Coronary artery (tissue), 2 donors: ENCODE data around the gene RHBDD1.
A peak's percentile ranks its signal among the peaks of the same experiment; 100 is the strongest.

Experiments used
- DNase-seq: peaks from one replicate; pipeline ENCODE4 v3.0.0-alpha.2; 2017; ENCODE audit warnings: low spot score
- H3K27ac ChIP-seq, 2 donors: fragments of 200-600 bp; sonication (generic); one replicate each; pipeline ENCODE4 v1.5.1; 2016 to 2019
- H3K4me3 ChIP-seq: fragments of 200-600 bp; sonication (generic); 2 replicates; pipeline ENCODE4 v1.5.1; 2016; ENCODE audit warnings: mild to moderate bottlenecking, moderate library complexity
- TF ChIP-seq, protein P1 (sequence below): fragments of 200-600 bp; sonication (generic); IDR thresholded peaks from one replicate; pipeline ENCODE4 v1.5.1; 2019; ENCODE audit warnings: antibody characterized with exemption

The RHBDD1 gene

DNA sequence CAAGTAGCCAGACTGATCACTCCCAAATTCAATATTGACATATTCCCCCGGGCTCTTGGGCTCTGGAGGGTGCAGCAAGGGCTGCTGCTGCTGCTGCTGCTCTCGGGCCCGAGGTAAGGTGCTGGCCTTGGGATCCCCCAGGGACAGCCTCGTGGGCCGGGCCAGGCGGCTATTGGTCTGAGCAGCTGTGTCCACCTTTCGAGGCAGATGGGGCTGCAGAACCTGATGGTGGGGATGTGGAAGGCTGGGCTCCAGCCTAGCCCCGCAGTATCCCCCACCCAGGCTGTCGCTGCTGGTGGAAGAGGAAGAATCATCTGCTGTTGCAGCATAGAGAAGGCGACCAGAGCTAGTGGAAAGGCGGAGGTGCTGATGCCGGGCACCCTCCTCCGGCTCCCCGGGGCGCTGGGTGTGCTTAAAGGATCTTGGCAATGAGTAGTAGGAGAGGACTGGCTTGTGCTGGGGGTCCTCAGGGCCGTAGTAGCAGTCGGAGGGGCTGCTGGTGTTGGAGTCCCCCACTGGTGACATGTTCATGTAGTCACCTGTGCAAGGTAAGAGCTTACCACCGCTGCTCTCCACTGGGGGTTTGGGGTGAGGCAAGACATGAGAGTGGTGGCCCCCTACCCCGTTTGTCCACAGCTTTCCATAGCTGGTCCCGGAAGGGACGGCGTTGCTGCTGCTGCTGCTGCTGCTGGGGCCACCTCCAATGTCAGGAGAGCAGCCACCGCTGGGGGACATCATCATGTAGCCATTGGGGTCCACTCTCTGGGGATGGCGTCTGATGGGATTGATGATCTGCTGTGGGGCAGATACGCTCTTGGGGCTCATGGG is 39.6 kb upstream of the RHBDD1 start:
- DNase-seq = no peak
- Histone ChIP-seq H3K27ac (peak overlapping the region; percentile 90 to 93), H3K4me3 (peak overlapping the region; percentile 86)
- TF ChIP-seq, protein P1, sequence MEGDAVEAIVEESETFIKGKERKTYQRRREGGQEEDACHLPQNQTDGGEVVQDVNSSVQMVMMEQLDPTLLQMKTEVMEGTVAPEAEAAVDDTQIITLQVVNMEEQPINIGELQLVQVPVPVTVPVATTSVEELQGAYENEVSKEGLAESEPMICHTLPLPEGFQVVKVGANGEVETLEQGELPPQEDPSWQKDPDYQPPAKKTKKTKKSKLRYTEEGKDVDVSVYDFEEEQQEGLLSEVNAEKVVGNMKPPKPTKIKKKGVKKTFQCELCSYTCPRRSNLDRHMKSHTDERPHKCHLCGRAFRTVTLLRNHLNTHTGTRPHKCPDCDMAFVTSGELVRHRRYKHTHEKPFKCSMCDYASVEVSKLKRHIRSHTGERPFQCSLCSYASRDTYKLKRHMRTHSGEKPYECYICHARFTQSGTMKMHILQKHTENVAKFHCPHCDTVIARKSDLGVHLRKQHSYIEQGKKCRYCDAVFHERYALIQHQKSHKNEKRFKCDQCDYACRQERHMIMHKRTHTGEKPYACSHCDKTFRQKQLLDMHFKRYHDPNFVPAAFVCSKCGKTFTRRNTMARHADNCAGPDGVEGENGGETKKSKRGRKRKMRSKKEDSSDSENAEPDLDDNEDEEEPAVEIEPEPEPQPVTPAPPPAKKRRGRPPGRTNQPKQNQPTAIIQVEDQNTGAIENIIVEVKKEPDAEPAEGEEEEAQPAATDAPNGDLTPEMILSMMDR = no peak

DNA sequence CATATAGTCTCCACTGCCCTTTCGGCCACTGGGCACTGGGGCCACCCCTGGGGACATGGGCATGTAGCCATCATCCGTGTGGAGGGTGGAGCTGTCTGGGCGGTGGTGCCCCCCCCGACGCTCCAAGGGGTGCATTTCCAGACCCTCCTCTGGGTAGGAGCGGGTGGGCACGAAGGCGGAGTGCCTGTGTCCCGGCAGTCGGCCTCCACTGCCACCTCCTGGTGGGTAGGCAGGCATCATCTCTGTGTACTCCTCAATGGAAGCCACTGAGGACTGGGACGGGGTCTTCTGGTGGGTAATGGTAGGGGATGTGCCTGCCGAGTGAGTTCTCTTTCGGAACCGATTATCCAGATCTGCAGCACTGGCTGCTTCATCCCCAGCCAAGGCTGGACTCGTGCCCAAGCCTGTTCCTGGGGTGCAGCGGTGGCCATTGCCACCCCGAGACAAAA is 39.0 kb upstream of the RHBDD1 start:
- peak overlapping the region; percentile 86 for H3K4me3 ChIP-seq
- TF ChIP-seq, protein P1 = no peak
- peak overlapping the region; percentile 90 to 93 for H3K27ac ChIP-seq
- DNase-seq = no peak

DNA sequence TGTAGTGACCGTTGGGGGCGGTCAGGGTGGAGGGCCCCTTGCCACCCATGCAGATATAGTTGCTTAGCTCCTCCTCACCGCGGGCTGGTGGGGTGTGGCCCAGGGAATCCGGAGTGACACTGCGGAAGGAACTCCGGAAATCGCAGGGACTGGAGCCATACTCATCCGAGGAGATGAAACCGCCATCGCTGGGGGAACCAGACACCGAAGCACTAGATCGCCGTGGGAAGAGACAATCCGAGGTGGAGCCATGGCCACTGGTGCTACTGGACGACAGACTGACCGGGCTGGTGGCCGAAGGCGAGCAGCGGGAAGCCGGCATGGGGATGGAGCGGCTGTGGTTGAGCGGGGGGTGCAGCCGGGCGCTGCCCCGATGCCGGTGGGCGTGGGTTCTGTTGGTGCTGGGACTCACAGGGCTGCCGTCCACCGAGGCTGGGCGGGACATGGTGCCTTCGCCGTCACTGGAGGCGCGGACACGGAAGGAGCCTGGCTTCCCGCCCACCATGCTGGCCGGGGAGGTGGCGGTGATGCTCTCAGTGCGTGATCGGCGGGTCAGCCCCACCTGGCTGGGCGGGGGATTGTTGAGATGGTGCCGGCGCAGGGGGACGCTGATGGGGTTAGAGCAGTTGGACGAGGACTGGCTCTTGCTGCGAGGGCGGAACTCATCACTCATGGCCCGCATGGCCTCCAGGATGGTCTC is 38.4 kb upstream of the RHBDD1 start:
- TF ChIP-seq, protein P1 = no peak
- DNase-seq = no peak
- peak overlapping the region; percentile 86 for H3K4me3 ChIP-seq
- peak overlapping the region in 1 of 2 donors; percentile 90 for H3K27ac ChIP-seq

DNA sequence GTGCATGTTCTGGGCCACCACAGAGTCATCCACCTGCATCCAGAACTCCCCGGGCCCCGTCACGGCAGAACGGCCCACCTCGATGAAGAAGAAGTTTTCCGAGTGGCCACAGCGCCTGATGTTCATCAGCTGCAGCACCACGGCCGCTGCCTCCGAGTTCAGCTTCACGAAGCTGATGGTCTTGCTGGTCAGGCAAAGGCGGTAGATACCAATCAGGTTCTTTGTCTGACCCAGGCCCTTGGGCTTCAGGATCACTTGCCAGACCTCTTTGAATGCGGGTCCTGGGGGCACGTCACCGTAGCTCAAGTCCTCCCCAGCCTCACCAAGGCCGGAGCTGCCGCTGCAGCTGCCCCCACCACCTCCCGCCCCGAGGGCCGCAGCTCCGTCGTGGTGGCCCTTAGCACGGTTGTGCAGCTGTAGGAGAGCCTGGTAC is 37.8 kb upstream of the RHBDD1 start:
- DNase-seq = no peak
- peak overlapping the region; percentile 86 for H3K4me3 ChIP-seq
- H3K27ac ChIP-seq = peak overlapping the region; percentile 90 to 91
- TF ChIP-seq, protein P1 = no peak

DNA sequence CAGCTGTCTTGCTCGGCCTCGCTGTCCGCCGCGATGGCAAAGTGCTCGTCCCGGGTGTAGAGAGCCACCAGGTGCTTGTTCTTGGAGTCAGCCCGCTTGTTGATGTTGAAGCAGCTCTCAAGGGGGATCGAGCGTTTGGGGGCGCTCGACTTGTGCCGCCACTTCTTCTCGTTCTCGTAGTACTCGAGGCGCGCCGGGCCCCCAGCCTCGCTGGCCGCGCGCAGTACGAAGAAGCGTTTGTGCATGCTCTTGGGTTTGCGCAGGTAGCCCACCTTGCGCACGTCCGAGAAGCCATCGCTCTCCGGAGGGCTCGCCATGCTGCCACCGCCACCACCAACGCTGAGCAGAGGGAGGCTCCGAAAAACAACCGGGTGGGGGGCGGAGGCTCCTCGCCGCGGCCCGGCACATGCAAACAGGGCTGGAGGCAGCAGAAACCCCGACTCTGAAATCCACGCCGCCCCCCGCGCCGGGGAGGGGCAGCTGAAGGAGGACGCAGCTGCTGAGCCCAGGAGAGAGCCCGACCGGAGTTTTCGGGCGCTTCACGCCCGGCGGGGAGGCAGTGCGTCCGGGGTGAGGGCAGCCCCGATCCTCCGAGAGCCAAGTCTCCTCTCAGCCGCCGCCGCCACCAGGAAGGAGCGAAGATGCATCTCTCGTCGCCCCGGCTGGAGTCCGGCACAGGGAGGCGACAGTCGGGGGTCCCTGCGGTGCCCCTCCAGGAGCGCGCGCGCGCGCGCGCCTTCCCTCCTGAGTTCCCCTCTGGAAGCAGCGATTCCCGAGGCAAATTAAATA is 37.2 kb upstream of the RHBDD1 start:
- Histone ChIP-seq H3K4me3 (peak overlapping the region; percentile 86), H3K27ac (peak overlapping the region; percentile 90 to 91)
- TF ChIP-seq, protein P1 = no peak
- peak; percentile 79 for DNase-seq

DNA sequence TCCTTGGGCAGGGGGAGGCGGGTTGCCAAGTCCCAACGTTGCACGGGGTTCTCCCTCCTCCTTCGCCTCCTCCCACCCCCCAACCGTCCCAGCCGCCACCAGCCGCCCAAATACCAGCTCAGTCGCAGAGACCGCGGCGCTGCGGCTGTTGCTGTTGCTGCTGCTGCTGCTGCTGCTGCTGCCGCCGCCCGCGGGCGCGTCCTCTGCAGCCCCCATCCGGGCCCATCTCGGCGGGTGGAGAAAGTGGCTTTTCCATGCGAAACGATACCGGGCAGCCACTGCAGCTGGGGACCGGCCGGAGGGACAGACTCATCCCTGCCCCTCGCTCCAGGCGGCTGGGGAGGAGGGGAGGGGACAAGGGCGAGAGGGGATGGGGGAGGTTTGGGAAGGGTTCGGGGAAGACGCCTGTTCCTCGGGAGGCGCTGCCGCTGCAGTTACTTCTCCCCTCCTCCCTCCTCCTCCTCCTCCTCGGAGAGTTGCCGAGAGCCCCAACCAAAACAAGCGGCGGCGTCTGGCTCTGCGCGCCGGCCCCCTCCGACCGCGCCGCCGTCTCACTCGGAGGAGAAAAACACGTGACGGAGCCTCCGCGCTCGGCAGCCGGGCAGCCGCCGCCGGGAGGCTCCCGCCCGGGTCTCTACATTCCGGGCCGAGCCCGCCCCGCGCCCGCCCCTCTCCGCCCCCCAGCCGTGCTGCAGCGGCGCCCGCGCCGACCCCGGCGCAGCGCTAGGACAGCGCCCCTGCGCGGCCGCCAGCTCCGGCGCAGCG is 36.5 kb upstream of the RHBDD1 start, which contains the start of gene IRS1:
IRS1 (minus strand) TSS at position 610 of the 765 bp plus-strand sequence. CDS start 1,082 bp downstream, outside the sequence.
- TF ChIP-seq, protein P1 = no peak
- peak; percentile 83 for DNase-seq
- peak within 1 kb of the TSS; percentile 90 to 91 for H3K27ac ChIP-seq
- H3K4me3 ChIP-seq = peak within 1 kb of the TSS; percentile 86
